Vagina (tissue), 2 donors: ENCODE measurements around the gene ZNF474.

ENCODE experiments used
- CTCF ChIP-seq, 3 experiments: fragments of 450-650 bp in 2 of 3; fragments of 200-600 bp in 1 of 3; sonication (generic) in 1 of 3; IDR thresholded peaks; one replicate each; pipeline ENCODE4 v1.5.1; 2017 to 2019; ENCODE audit warnings: antibody characterized with exemption in 3 of 3, mild to moderate bottlenecking in 2 of 3, moderate library complexity in 2 of 3
- POLR2A ChIP-seq, 2 donors: fragments of 450-650 bp; IDR thresholded peaks; one replicate each; pipeline ENCODE4 v1.6.1; 2017; ENCODE audit warnings: antibody characterized with exemption in 2 of 2, mild to moderate bottlenecking in 2 of 2, moderate library complexity in 2 of 2
- POLR2AphosphoS5 ChIP-seq, 2 donors: sonication (generic); formaldehyde crosslinking; IDR thresholded peaks; one replicate each; pipeline ENCODE4 v1.9.0; 2017; ENCODE audit warnings: antibody characterized with exemption in 2 of 2, mild to moderate bottlenecking in 2 of 2, low read depth in 1 of 2; ENCODE audit not compliant: insufficient read depth in 1 of 2

GRCh38 chr5:122183788-122184170 lies 54.4 kb downstream of the ZNF474 start:
- TF ChIP-seq CTCF (IDR thresholded peaks at IDR 0.05) (no peak), POLR2A (IDR thresholded peaks at IDR 0.05) (no peak), POLR2AphosphoS5 (IDR thresholded peaks at IDR 0.05; ENCODE audit: insufficient read depth in 1 of 2, low read depth in 1 of 2) (no peak)
